Uterus (tissue), 4 donors: ENCODE data around the gene NGLY1. TPM values are rescaled to one million over a fixed set of nuclear protein-coding genes. Genes with fewer than 3 reads are reported as not detected.

Experiments
- DNase-seq, 2 donors: peaks; one replicate each; pipeline ENCODE4 v3.0.0-alpha.2; 2019 to 2020
- H3K27ac ChIP-seq, 2 donors: fragments of 200-600 bp; sonication (generic); 1 replicate in 1 of 2; 2 replicates in 1 of 2; pipeline ENCODE4 v1.5.1; 2016 to 2018
- H3K27me3 ChIP-seq, 2 donors: fragments of 200-600 bp; sonication (generic); one replicate each; pipeline ENCODE4 v1.5.1; 2018 to 2019; ENCODE audit warnings: control low read depth in 1 of 2
- H3K36me3 ChIP-seq, 2 donors: fragments of 200-600 bp; sonication (generic); one replicate each; pipeline ENCODE4 v1.5.1; 2019; ENCODE audit warnings: control low read depth in 1 of 2
- H3K4me1 ChIP-seq, 2 donors: fragments of 200-600 bp; sonication (generic); one replicate each; pipeline ENCODE4 v1.5.1; 2018 to 2019; ENCODE audit warnings: control low read depth in 1 of 2
- H3K4me3 ChIP-seq, 2 donors: fragments of 200-600 bp; sonication (generic); 1 replicate in 1 of 2; 2 replicates in 1 of 2; pipeline ENCODE4 v1.5.1; 2018 to 2019; ENCODE audit warnings: mild to moderate bottlenecking in 1 of 2
- H3K9me3 ChIP-seq, 2 donors: fragments of 200-600 bp; sonication (generic); one replicate each; pipeline ENCODE4 v1.5.1; 2019; ENCODE audit warnings: control low read depth in 1 of 2
- CTCF ChIP-seq, 4 experiments: fragments of 200-600 bp in 2 of 4; fragments of 450-650 bp in 2 of 4; sonication (generic) in 2 of 4; IDR thresholded peaks; one replicate each; pipeline ENCODE4 v1.5.1; 2016 to 2019; ENCODE audit warnings: antibody characterized with exemption in 4 of 4, mild to moderate bottlenecking in 2 of 4, moderate library complexity in 1 of 4
- POLR2A ChIP-seq, 2 donors: fragments of 450-650 bp; IDR thresholded peaks; one replicate each; pipeline ENCODE4 v1.6.1; 2016; ENCODE audit warnings: antibody characterized with exemption in 2 of 2, mild to moderate bottlenecking in 1 of 2, moderate library complexity in 1 of 2
- intact Hi-C: fragments of 100-400 bp; cut with DNase I; formaldehyde crosslinking; loops from one replicate; pipeline ENCODE4 v1.15.1; 2023; ENCODE audit warnings: low total_unique reads
- total RNA-seq, 4 donors: library from RNA; depleted of rRNA in 3 of 4; stranded (reverse); fragments of >200 nt in 3 of 4; gene quantifications; one replicate each; pipeline versions ENCODE4 v1.1.0 to v1.2.4, GENCODE V29; 2014 to 2023
- donor health status: DM: yes; HTN: yes; CAD: no.

Gene NGLY1
- total RNA-seq, 4 donors from 2014 or later: 7.4 to 59.2 (median 30.3) TPM

- TF ChIP-seq CTCF (IDR thresholded peaks at IDR 0.05) (no peak), POLR2A (IDR thresholded peaks at IDR 0.05) (no peak)
- Histone ChIP-seq H3K4me3 (no peak overlapping the region), H3K27ac (no peak overlapping the region), H3K27me3 (no peaks in the 10 kb centered on the region), H3K9me3 (no peaks in the 10 kb centered on the region), H3K4me1 (no peaks in the 10 kb centered on the region), H3K36me3 (no peaks in the 10 kb centered on the region)
- DNase-seq: no peak
- intact Hi-C loops: no loop called here
Measured at GRCh38 chr3:25784971-25785370, 1.7 kb upstream of the NGLY1 start.

GRCh38 chr3:25783661-25784512, 644 bp upstream of the NGLY1 start:
- DNase-seq: peak in 1 of 2 donors; percentile 49
- Histone ChIP-seq H3K9me3 (no peaks in the 10 kb centered on the region), H3K36me3 (no peaks in the 10 kb centered on the region), H3K27ac (peak overlapping the region; percentile 76 to 89), H3K4me3 (peak overlapping the region; percentile 60 to 72), H3K27me3 (no peaks in the 10 kb centered on the region), H3K4me1 (no peaks in the 10 kb centered on the region)
- TF ChIP-seq CTCF (IDR thresholded peaks at IDR 0.05) (no peak), POLR2A (IDR thresholded peaks at IDR 0.05) (no peak)
- intact Hi-C loops: no loop called here

GRCh38 chr3:25782636-25782937, 656 bp downstream of the NGLY1 start:
- peak overlapping the region; percentile 76 to 89 for H3K27ac ChIP-seq
- H3K36me3 ChIP-seq: no peaks in the 10 kb centered on the region
- no peak for DNase-seq
- H3K4me3 ChIP-seq: peak overlapping the region; percentile 70 to 72
- H3K9me3 ChIP-seq: no peaks in the 10 kb centered on the region
- intact Hi-C loops: no loop called here
- TF ChIP-seq CTCF (IDR thresholded peaks at IDR 0.05): no peak
- TF ChIP-seq POLR2A (IDR thresholded peaks at IDR 0.05): no peak
- no peaks in the 10 kb centered on the region for H3K27me3 ChIP-seq
- no peaks in the 10 kb centered on the region for H3K4me1 ChIP-seq

- Histone ChIP-seq H3K4me3 (peak overlapping the region; percentile 70 to 72), H3K27me3 (no peaks in the 10 kb centered on the region), H3K4me1 (no peaks in the 10 kb centered on the region), H3K27ac (no peak overlapping the region), H3K36me3 (no peaks in the 10 kb centered on the region), H3K9me3 (no peaks in the 10 kb centered on the region)
- DNase-seq: no peak
- TF ChIP-seq CTCF (IDR thresholded peaks at IDR 0.05): no peak
- TF ChIP-seq POLR2A (IDR thresholded peaks at IDR 0.05): no peak
- intact Hi-C loops: no loop called here
Measured at GRCh38 chr3:25781758-25782594, 1.3 kb downstream of the NGLY1 start.
